NOMO-1 treated with DMSO at 0.1 percent for 48 hours (cell line): ENCODE measurements around the gene WNT7B.

Source experiments
- DNase-seq: peaks from one replicate; lab custom pipeline; 2025; ENCODE audit not compliant: unreplicated experiment; lab: John Stamatoyannopoulos, UW

Gene WNT7B

DNA sequence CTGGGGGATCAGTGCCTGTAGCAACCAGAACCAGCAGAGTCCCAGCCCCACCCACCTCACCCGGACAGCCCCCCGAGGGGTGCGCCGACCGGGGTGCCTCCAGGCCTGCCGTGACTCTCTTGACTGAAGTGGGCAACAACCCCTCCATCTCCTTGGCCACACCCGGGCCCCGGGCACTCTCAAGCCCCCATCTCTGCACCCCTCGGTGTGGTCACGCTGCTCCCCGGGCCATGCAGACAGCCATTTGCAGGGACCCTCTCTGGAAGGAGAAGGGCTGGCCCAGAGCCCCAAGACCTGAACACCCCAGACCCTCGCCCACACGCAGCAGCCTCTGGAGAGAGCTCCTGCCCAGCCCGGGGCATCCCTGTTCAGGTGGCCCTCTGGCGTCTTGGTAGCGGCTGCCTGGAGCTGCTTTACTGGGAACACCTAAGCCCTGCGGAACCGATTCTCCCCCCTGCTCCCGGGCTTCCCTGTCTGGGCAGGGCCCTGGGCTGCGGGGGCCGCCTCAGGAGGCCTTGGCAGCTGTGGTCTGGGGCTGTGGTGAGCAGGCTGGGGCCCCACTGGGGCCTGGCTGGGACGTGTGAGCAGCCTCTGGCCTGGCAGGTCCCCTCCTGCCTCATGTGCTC, 84.9 kb downstream of the WNT7B start:
- peak; percentile 22 for DNase-seq

DNA sequence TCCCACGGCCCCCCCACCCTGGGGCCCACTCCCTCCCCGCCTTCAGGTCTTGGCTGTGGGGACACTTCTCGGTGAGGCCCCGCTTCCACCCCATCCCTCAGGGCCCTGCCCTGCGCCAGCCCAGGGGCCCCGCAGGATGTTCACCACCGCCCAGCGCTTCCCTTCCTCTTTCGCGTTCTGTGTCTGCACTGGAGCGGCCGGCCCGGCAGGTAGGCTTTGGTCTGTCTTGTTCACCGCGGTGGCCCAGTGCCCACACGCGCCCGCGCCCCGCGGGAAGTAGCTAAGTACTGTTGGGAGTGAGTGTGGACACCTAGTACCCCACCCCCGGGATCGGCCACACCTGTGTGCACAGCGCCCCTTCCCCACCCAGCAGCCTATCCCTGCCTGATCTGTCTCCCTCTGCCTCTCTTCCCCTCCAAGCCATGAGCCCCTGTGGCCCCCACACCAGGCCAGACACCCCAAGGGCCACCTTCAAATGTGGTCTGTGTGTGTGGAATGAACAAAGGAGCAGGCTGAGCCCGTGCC, 85.4 kb downstream of the WNT7B start:
- peak; percentile 63 for DNase-seq

DNA sequence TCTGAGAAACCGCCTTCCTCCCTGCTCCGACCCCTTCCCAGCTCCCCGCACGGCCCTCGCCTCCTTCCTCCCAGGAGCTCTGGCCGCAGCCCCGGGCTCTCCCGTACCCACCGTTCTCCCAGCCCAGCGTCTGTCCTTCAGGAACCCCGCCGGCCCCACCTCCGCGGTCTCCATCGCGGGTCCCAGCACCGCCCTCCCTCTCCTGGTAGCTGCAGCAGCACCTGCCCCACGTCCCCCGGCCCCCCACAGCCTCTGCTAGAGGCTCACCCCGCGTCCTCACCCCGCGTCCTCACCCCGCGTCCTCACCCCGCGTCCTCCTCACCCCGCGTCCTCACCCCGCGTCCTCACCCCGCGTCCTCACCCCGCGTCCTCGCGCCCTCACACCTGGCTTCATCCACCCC, 85.9 kb downstream of the WNT7B start:
- DNase-seq, result no peak

DNA sequence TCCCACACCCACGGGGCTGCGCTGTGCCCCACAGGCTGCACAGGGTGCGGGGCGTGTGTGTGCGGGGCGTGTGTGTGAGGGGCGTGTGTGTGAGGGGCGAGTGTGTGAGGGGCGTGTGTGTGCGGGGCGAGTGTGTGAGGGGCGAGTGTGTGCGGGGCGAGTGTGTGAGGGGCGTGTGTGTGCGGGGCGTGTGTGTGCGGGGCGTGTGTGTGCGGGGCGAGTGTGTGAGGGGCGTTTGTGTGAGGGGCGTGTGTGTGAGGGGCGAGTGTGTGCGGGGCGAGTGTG, 86.7 kb downstream of the WNT7B start:
- DNase-seq, result no peak

DNA sequence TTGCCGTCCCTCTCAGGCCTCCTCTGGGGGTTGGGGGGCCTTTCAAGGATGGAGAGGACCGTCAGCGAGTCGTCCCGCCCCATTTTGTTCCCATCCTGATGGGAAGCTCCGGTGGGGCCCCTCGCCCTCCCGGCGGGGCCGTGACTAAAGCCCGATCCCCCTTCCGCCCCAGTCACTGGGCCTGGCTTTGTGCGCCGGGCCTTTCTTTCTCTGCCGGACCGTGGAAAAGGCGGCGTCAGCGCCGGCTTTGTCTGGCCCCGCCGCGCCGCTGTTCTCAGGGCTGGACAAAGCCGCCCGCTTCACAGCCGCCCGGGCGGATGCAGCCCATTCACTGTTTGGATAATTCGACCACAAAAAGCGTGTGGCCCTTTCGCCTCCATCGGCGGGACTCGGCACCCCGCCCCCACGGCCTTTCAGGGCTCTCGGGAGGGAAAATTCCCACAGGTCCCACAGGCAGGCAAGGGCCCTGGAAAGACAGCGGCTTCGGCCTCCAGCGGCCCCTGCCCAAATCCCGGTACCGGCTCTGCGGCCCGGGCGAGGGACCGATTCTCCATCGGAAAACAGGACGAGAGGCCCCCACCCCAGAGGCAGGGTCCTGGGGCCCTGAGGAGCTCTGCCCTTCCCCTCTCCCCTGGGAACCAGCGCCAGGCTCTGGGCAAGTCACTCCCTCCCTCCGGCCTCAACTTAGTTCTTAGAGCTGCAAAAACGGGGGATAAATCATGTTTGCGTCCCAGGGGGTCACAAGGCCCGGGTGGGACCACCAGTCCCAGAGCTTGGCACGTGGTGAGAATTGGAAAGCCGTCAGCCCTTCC, 87.2 kb downstream of the WNT7B start:
- DNase-seq, result no peak

DNA sequence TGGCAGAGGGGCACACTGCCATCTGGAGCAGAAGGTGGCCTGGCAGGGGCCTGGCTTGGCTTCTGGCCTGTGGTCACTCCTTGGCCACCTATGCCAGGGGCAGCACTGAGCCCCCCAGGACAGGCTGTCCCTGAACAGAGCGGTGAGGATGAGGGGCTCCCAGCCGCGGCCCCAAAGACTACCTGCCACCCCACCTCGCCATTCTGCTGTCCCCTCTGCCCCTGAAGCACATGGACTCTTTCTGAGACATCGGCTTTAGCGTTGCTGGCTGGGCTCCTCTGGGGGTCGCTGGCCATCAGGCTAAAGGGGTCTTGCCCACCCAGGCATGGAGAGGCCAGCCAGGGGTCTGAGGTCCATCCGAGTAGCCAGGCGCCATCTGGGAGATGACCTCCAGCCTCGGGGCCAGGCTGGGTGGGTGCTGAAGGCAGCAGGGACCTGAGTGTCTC, 87.8 kb downstream of the WNT7B start:
- DNase-seq, result no peak

DNA sequence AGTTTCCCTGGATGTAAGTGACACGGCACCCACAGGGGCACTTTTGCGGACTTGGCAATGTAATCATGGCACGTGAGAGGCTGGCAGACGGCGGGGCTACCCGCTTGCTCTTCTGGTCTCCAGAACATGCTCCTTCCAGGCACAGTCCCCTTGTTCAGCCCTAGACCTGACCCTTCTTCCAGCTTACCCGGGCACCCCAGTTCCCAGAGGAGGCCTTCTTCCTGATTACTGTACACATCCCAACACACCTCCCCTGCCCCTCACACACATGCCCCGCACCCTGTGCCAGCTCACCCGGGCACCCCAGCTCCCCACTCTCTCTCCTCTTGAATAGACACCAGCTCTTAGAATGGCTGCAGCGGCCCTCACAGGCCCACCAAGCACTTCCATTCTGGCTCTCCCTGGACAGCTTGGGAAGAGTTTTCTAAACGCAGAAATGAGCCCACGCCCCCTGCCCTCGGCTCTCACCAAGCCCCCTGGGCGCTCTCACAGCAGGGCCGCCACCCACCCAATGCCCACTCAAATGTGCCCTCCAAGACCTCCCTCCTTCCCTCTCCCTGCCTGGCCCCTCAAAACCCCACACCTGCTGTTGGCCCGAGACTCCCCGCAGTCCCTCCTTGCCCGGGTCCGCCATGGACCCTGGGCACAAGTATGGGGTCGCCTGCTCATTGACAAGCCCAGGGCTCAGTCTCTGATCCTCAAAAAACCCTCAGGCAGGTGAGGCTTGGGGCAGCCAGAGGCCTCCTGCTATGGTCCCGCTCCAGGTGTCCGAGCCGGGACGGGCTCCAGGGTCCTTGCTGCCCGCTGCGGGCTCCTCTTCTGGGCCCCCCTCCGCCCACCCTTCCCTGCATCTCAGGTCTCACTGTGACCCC, 88.5 kb downstream of the WNT7B start:
- DNase-seq, result no peak

DNA sequence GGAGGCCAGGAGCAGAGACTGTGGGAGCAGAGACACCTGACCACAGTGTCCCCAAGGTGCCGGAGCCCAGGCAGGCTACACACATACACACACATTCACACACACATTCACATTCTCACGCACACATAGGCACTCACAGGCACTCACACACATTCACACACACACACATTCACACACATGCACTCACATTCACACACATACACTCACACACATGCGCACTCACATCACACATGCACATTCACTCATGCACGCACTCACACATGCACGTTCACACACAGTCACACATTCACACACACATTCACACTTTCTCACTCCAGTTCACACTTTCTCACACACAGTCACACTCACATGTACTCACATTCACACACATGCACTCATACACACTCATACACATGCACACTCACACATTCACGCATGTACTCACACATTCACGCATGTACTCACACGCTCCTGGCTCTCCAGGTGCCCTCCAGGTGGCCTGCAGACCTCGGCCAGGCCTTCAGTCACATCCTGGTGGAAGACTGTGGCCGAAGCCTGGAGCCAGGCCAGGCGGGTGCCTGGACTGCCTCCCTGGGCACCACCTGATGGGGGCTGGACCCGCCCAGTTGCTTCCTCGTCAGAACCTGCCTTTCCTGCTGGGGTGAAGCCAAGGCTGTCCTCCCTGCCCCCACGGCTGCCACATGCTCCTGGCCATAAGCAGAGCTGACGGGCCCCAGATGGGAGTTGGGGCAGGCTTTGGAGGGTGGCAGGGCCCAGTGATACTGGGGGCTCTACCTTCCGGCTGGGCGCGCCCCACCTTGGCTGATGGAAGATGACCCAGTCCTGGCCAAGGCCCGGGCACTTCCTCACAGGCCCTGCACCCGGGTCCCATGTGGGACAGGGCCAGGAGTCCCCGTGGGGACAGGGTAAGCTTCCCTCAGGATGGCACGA, 89.5 kb downstream of the WNT7B start:
- no peak for DNase-seq

DNA sequence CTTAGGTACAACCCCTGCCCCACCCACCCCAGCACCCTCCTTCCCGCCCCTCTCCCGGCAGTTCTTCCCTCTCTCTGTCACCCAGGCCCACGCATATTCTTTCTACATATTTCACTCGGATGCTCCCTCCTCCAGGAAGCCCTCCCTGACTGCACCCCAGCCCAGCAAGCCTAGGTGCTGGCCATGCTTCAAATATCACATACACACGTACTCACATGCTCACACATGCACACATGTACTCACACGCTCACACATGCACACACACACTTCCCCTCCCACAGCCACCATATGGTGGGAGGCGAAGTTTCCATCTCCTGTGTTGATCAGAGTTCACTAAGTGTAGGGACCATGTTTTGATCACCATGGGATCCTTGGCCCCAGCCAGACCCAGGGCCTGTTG, 90.4 kb downstream of the WNT7B start:
- no peak for DNase-seq

DNA sequence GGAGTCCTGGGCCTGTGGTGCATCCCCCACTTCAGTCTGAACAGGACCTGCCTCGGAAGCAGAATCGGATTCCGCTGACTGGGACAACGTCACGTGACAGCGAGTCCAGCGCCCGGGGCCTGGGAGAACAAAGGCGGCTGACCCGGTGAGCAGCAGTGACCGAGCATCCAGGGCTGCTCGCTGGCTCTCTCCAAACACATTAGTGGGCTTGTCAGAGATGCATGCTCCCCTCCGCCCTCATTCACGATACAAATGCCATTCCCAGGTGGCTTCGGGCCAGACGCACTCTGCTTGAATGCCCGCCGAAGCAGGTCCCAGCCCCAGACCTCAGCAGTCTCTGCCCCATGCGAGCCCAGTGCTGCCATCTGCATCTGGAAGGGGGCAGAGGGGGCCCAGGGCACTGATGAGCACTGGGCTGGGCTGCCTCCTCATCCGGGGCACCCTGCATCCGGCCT, 91.0 kb downstream of the WNT7B start:
- DNase-seq, result no peak

DNA sequence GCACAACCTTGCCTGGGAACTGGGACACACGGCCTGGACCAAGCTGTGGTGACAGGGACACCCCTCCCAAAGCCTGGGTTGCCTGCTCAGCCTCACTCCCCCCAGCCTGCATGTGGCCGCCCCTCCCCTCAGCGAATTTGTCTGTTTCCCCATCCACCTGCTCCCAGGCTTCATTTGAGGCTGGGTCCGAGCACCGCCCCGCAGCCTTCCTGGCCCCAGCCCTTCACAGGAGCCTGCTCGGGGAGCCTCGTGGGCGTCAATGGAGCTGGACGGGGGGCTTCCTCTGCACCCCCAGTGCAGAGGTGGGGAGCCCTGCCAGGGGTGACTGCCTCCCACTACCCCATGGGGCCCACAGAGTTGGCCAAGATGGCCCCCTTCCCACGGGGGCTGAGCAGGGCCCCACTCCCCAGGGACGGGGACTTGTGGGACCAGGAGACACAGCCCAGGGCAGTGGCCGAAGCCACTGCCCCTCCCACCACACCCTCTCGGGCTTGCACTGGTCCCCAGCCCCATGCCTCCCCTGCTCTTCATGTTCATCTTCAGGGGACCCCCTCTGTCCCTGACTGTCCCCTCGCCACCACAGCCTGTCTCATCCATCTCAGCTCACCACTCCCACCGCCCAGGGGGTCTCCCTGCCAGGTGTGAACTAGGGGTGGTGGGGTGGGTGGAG, 91.7 kb downstream of the WNT7B start:
- no peak for DNase-seq

DNA sequence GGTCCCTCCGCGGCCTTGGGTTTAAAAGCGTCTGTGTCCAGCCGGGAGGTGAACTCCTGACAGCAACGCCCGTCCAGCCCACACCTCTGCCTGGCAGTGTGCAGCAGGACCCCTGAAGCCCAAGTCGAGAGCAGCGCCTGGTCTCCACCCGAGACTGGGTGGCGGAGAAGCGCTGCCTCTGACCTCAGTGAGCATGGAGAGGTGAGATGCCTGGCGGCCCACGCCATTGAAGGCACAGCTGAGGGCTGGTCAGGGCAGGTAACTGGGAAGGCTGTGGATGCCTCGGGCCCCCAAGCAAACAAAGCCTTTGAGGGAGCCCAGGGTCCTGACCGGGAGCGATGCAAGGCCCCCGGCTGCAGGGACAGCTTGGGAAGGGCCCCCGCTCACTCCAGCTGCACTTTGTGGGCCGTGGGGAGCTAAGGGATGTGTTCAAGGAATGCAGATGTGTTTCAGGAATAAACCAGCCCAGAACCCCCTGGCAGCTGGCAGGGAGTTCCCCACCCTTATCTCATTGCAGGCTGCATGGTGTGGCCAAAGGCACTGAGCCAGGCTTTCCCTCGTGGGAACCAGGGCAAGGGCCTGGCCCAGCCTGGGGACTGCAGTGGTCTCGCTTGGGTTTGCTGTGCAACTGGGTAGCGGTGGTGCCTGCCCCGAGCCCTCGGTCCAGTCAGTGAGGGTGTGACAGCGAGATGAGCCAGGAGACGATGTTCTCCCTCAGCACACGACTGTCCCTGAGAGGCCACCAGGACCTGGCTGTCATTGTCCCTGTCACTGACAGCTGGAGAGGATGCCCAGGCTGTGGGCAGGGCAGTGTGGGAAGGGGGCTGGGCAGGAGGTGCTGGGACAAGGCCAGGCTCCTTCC, 92.5 kb downstream of the WNT7B start:
- DNase-seq, result no peak

DNA sequence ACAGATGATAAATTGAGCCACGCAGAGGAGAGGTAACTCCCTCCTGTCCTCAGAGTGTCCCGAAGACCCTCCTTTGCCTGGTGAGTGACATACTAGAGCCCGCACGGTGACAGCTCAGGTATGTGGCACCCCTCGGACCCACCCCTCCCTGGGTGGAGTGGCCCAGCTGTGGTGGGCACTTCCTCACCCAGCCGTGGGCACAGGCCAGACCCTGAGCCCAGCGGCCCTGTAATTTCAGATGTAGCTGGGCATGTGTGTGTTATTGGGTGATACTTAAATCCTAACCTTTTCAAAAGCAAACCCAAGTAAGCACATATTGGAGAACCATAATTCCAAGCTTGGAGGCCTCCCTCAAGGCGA, 93.2 kb downstream of the WNT7B start:
- DNase-seq, result no peak

DNA sequence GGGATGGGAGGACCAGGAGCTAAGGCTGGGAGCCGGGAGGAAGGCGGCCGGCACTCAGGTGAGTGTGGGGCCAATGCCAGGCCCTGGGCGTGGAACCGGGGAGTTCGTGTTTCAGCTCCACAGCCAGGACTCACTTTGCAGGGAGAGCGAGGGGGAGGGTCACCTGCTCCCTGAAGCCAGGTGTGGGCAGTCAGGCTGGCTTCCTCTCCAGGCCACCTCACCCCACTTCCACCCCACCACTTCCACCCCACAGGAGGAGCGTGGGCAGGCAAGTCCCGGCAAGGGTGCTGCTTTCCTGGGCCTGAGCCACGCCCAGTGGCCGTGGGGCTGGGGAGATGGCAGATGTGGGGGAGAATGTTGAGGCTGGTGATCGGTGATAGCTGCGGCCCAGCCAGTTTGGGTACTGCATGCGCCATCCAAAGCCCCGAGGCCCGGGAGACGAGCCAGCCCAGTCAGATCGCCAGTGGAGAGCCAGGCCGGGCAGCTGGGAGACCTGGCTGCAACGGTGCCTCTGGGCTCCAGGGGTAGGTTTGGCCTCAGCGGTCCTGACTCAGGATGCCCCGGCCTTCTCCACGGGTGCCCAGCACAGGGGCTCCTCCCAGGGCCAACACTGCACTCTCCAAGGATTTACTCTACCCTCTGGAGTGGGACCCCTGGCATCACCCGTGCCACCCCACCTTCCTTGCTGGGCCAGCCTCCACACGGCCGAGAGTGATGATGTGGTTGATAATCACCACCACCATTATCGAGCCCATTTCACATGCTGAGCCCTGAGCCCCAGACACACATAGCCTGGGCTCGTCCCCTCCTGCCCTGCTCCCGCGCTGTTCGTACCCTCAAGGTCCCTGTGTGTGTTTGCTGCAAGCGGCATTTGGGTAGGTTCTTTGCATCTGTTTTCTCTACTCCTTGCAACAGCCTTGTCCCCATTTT, 93.8 kb downstream of the WNT7B start:
- no peak for DNase-seq

DNA sequence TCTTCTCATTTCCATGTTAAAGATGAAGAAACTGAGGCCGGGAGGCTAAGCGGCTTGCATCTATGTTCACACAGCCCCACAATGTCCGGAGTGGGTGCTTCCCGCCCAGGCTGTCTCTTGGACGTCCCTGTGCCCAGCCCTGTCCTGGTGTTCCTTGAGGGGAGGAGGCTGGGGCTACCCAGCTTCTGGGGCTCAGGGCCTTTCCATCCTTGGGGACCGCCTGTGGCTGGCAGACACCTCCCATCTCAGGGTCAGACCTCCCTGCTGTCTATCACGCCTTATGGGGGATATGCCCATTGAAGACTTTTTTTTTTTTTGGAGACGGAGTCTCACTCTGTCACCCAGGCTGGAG, 95.5 kb downstream of the WNT7B start:
- no peak for DNase-seq

DNA sequence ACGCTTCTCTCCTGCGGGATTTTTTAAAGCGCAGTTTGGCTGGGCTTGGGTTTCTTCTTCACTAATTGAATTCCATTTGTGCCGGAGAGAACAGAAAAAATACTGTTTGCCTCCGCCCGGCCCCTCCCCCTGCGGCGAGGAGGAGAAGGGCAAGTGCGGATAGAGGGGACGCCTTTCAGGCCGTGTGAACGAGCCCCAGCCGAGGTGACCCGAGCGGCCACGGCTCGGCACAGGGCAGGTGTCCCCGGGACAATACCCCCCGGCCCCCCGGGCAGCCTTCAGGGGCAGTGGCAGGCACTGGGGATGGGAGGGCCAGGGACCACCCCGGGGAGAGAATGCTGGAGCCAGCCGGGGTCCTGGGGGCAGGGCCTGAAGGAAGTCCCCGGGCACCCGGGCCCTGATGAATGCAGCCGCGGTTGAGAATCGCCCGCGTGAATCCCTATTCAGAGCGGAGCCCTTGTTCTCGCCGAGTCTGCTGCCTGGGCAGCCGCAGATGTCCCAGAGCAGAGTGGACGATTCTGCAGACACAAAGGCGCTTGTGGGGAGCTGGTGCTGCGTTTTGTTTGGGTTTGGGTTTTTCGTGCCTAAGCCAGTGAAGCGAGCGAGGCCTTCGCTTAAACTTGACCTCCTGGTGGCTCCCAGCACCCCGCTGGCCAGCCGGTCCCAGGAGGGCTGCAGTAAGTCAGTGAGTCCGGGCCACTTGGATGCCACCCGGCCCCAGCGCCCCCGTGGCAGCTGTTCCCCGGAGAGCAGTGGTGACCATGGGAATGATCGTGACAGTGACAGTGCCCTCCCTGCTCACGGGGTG, 96.0 kb downstream of the WNT7B start:
- no peak for DNase-seq

DNA sequence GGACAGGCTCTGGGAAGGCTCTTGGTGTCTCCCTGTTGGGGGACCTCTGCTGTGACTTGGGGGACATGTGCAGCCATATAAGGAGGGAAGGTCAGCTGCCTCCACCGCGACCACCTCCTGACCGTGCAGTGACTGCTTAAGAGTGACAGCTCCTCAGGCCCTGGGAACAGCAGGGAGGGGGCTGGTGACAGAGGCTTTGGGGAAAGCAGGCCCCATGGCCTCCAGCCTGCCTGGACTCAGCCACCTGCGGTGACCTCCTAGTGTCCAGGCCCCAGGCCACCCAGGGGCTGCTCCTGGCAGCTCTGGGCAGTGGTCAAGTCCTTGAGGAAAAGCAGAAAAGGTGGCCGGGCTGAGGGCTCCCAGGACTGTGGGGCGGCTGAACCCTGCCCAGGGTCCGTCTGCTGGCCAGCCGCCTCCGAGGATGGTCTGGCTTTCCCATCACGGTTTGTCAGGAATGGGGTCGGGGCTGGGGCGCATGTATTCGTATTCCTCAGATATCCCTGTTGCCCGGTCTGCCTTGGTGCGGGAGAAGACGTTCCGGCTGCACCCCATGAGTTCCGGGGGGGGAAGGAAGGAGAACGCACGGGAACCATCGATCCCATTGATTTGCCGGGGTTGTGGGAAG, 96.8 kb downstream of the WNT7B start:
- no peak for DNase-seq
